Measurements from ENCODE around the gene MLN.

The MLN gene

GRCh38 chr6:33757906-33758305 is 45.9 kb downstream of the MLN start:
- no peaks in the 10 kb centered on the region for H3K79me2 ChIP-seq (ENCODE audit: insufficient read depth, low read length)
- H3K36me3 ChIP-seq (ENCODE audit: insufficient read depth, low read length), result no peaks in the 10 kb centered on the region
- H3F3A ChIP-seq (ENCODE audit: low read depth), result no peaks in the 10 kb centered on the region
- TF ChIP-seq, protein P1, sequence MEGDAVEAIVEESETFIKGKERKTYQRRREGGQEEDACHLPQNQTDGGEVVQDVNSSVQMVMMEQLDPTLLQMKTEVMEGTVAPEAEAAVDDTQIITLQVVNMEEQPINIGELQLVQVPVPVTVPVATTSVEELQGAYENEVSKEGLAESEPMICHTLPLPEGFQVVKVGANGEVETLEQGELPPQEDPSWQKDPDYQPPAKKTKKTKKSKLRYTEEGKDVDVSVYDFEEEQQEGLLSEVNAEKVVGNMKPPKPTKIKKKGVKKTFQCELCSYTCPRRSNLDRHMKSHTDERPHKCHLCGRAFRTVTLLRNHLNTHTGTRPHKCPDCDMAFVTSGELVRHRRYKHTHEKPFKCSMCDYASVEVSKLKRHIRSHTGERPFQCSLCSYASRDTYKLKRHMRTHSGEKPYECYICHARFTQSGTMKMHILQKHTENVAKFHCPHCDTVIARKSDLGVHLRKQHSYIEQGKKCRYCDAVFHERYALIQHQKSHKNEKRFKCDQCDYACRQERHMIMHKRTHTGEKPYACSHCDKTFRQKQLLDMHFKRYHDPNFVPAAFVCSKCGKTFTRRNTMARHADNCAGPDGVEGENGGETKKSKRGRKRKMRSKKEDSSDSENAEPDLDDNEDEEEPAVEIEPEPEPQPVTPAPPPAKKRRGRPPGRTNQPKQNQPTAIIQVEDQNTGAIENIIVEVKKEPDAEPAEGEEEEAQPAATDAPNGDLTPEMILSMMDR (conservative IDR thresholded peaks at IDR 0.05; ENCODE audit: low read length), result no peak
- no peak for TF ChIP-seq EZH2phosphoT487 (IDR thresholded peaks at IDR 0.05; ENCODE audit: borderline replicate concordance)
- H3K4me3 ChIP-seq (ENCODE audit: low read length, poor library complexity, severe bottlenecking), result no peak overlapping the region
- no peak overlapping the region for H3K4me2 ChIP-seq (ENCODE audit: low read depth, low read length, poor library complexity, severe bottlenecking)
- no peaks in the 10 kb centered on the region for H3K9me2 ChIP-seq (replicated peaks; ENCODE audit: low read depth, low read length)
- H3K27me3 ChIP-seq (ENCODE audit: insufficient read depth, low read length, poor library complexity, severe bottlenecking), result no peaks in the 10 kb centered on the region
- H3K4me1 ChIP-seq (ENCODE audit: insufficient read depth, low read length, poor library complexity, severe bottlenecking), result peaks cover 22% of the 10 kb centered on the region
- H4K20me1 ChIP-seq (ENCODE audit: insufficient read depth, low read length, poor library complexity, severe bottlenecking), result no peaks in the 10 kb centered on the region
- no peaks in the 10 kb centered on the region for H3K9me3 ChIP-seq (ENCODE audit: insufficient read depth, low read depth, low read length)
- no peak overlapping the region for H3K9ac ChIP-seq (ENCODE audit: low read depth, low read length, poor library complexity, severe bottlenecking)
- H2AFZ ChIP-seq (ENCODE audit: low read length), result no peak overlapping the region

GRCh38 chr6:33757113-33757512 is 46.7 kb downstream of the MLN start:
- Histone ChIP-seq H3K9ac (ENCODE audit: low read depth, low read length, poor library complexity, severe bottlenecking) (no peak overlapping the region), H2AFZ (ENCODE audit: low read length) (no peak overlapping the region), H3K4me1 (ENCODE audit: insufficient read depth, low read length, poor library complexity, severe bottlenecking) (peaks cover 27% of the 10 kb centered on the region), H3K4me3 (ENCODE audit: low read length, poor library complexity, severe bottlenecking) (no peak overlapping the region), H3K4me2 (ENCODE audit: low read depth, low read length, poor library complexity, severe bottlenecking) (no peak overlapping the region), H3K27me3 (ENCODE audit: insufficient read depth, low read length, poor library complexity, severe bottlenecking) (no peaks in the 10 kb centered on the region), H3K9me3 (ENCODE audit: insufficient read depth, low read depth, low read length) (no peaks in the 10 kb centered on the region), H3K9me2 (replicated peaks; ENCODE audit: low read depth, low read length) (no peaks in the 10 kb centered on the region), H4K20me1 (ENCODE audit: insufficient read depth, low read length, poor library complexity, severe bottlenecking) (no peaks in the 10 kb centered on the region), H3F3A (ENCODE audit: low read depth) (no peaks in the 10 kb centered on the region), H3K79me2 (ENCODE audit: insufficient read depth, low read length) (no peaks in the 10 kb centered on the region), H3K36me3 (ENCODE audit: insufficient read depth, low read length) (no peaks in the 10 kb centered on the region)
- TF ChIP-seq EZH2phosphoT487 (IDR thresholded peaks at IDR 0.05; ENCODE audit: borderline replicate concordance), result no peak
- TF ChIP-seq, protein P1 (conservative IDR thresholded peaks at IDR 0.05; ENCODE audit: low read length), result no peak

- no peak for TF ChIP-seq EZH2phosphoT487 (IDR thresholded peaks at IDR 0.05; ENCODE audit: borderline replicate concordance)
- TF ChIP-seq, protein P1 (conservative IDR thresholded peaks at IDR 0.05; ENCODE audit: low read length), result no peak
- Histone ChIP-seq H3K36me3 (ENCODE audit: insufficient read depth, low read length) (no peaks in the 10 kb centered on the region), H4K20me1 (ENCODE audit: insufficient read depth, low read length, poor library complexity, severe bottlenecking) (no peaks in the 10 kb centered on the region), H3K9me3 (ENCODE audit: insufficient read depth, low read depth, low read length) (no peaks in the 10 kb centered on the region), H2AFZ (ENCODE audit: low read length) (no peak overlapping the region), H3K9me2 (replicated peaks; ENCODE audit: low read depth, low read length) (no peaks in the 10 kb centered on the region), H3K79me2 (ENCODE audit: insufficient read depth, low read length) (no peaks in the 10 kb centered on the region), H3K27me3 (ENCODE audit: insufficient read depth, low read length, poor library complexity, severe bottlenecking) (no peaks in the 10 kb centered on the region), H3K4me1 (ENCODE audit: insufficient read depth, low read length, poor library complexity, severe bottlenecking) (peaks cover 20% of the 10 kb centered on the region), H3K4me2 (ENCODE audit: low read depth, low read length, poor library complexity, severe bottlenecking) (no peak overlapping the region), H3K9ac (ENCODE audit: low read depth, low read length, poor library complexity, severe bottlenecking) (no peak overlapping the region), H3K4me3 (ENCODE audit: low read length, poor library complexity, severe bottlenecking) (no peak overlapping the region), H3F3A (ENCODE audit: low read depth) (no peaks in the 10 kb centered on the region)
These were observed 47.4 kb downstream of the MLN start for GRCh38 chr6:33756211-33756954.
